Mesenteric fat pad (tissue), 1 donor: ENCODE data around the gene STARD3. TPM values are rescaled to one million over a fixed set of nuclear protein-coding genes. Genes with fewer than 3 reads are reported as not detected.

Experiments
- DNase-seq: peaks from one replicate; pipeline ENCODE4 v3.0.0-alpha.2; 2020; ENCODE audit warnings: low spot score
- total RNA-seq: library from RNA; stranded (reverse); fragmentation: NEBNext Ultra II Directional; extraction: Animal tissue kit (Norgen Biotek cat#: 25700); gene quantifications from one replicate; pipeline ENCODE4 v1.2.1, GENCODE V29; 2021
- donor health status: DM: yes; HTN: yes; CAD: no.

STARD3 gene
- total RNA-seq, 1 donor from 2014 or later: 49.2 TPM

DNA sequence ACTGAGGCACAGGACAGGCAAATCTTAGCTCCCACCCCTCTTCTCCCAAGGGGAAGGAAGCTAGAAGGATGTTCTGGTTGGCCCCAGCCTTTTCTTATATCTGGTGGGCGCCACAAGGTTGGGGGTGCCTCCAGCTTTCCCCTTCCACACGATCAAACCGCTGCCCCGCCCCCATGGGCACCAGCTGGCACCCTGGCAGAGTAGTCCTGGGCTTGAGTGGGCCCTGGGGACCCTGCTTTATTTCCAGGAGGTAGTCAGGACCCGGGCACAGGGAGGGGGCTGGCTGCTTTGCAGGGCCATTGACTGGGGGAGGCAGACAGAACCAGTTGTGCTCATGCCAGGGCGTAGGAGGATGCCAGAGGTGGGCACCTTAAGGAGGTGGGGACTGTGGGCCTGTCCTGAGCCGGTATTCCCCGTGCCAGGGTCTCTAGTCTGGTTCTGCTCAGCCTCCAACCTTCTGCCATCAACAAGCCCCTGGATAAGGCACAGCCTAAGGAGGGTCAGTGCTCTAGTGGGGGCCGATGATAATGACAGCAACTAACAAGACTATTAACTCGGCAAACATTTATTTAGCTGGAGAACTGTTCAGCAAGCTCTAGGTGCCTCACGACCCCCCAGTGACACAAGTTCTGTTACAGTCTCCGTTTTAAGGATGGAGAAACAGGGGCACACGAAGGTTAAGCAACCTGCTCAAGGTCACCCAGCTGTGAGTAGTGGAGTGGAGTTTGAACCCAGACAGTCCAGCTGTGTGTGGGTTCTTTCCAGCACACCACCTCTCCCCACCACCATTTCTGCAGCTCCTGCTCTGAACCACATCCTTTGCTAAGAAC, 17.8 kb upstream of the STARD3 start:
- DNase-seq: no peak

- DNase-seq: no peak
Measured at GRCh38 chr17:39619786-39620101, 17.2 kb upstream of the STARD3 start.

- DNase-seq: peak; percentile 96
Measured at GRCh38 chr17:39621523-39622379, 15.2 kb upstream of the STARD3 start.

- DNase-seq: no peak
Measured at GRCh38 chr17:39622380-39623006, 14.5 kb upstream of the STARD3 start.

- DNase-seq: peak; percentile 94
Measured at GRCh38 chr17:39623356-39623950, 13.5 kb upstream of the STARD3 start.

DNA sequence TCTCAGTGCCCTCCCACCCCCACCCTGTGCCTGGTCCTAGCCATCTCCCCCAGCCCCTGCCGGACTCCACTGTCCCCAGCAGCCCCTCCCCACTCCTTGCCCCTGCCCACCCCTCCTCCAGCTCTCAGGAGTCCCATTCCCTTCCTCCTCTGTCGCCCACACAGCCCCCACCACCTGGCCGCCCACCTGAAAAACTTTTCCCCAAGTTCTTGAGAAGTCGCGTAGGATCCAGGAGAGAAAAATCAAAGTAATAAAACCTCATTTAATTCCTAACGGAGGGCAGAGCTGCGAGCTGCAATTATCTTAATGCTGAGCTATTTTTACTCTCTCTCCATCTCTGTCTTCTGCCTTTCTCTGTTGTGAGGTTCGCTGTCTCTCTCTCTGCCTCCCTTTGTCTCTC, 12.6 kb upstream of the STARD3 start:
- no peak for DNase-seq

DNA sequence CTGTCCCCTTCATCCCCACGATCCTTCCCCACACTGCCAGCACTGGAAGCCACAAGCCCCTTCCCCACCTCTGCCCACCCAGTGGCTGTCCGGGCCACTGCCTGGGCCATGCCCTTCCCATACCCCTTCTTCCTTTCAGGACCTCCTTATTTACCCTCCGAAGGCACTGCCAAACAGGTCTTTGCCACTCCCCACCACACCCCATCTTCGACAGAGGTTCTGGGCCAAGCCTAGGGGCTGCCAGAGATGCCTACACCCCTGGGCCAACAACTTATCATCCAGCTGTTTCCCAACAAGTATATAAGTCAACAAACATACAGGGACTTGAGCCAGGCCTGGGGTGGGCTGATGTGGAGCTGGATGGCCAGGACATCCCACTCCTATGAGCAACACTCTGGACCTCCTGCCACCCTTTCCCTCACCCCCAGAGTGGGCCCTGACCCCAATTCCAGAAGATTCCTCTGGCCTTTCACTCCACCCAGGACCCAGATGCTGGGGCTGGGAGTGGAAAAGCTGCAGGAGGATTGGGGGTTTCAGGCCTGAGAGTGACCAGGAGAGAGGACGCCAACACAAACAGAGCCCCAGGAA, 11.7 kb upstream of the STARD3 start:
- no peak for DNase-seq

- DNase-seq: no peak
Measured at GRCh38 chr17:39626171-39627046, 10.5 kb upstream of the STARD3 start, which contains the start of gene PPP1R1B. Gene PPP1R1B (plus strand): TSS chr17:39626952. CDS start chr17:39627393, 441 bp downstream.

- no peak for DNase-seq
Measured at GRCh38 chr17:39627047-39627711, 9.8 kb upstream of the STARD3 start.

- DNase-seq: no peak
Measured at GRCh38 chr17:39627712-39628516, 9.0 kb upstream of the STARD3 start.

DNA sequence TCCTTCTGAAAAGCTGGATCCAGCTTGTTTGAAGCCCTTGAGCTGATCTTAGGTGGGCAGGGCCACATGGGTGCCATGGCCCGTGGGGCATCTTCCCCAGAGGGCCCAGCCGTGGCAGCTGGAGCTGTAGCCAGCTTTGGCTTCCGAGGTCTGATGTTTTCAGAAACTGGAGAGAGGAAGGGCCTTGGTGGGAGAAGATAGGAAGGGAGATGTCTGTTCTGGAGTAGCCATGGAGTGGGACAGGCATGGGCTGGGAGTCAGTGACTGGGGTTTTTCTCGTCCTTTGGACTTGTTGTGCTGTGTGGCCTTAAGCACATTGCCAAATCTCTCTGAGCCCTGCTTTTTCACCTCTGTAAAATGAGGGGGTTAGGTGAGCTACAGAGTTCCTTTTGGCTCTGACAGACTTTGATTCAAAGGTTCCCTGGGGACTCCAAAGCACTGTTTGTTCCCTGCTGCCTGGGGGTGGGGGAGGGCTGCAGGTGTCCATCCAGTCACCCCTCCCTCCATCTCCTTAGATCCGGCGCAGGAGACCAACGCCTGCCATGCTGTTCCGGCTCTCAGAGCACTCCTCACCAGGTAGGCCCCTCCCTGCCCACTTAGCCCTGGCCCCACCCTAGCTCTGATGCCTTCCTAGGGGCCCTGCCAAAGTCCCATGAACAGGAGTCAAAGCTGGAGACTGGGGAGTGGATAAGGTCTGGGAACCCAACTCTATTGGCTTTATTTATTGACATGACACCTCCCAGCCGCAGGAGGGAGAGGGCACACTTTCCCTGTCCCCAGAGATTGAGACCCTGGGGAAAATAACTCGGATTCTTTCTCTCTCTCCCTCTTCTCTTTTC, 8.1 kb upstream of the STARD3 start:
- no peak for DNase-seq

GRCh38 chr17:39629494-39629880, 7.5 kb upstream of the STARD3 start:
- DNase-seq: no peak

DNA sequence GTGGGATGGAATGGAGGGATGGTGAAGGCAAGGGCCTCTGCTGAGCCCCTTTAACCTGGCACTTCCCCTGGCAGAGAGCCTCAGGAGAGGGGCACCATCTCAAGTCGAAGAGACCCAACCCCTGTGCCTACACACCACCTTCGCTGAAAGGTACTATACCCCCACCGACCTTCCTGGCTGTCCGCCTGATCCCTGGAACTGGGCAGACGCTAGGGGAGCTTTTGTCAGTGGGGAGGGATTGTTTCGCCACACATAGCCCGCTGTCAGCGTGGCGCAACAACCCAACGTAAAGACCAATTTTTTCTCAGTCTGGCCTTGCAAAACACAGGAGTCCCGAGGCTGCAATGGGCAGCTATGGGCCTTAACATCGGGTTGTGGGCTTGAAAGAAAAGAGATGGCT, 7.0 kb upstream of the STARD3 start:
- DNase-seq: no peak

DNA sequence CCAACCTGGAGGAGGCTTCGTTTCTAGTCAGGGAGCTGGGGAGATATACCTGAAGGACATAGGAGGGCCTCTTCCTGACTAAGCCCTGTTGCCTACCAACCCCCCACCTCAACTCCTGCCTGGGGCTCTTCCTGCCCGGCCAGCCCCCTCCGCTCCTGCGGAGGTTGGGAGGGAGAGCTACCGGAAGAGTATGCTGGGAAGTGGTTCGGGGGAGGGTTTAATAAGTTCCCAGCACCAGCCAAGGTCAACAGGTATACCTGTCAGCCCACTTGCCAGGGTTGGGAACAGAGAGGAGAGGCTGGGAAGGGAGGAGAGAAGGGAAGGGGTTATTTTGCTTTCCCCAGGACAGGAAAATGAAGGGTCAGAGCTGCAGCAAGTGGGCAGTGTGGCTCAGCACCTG, 5.5 kb upstream of the STARD3 start:
- DNase-seq: no peak

DNA sequence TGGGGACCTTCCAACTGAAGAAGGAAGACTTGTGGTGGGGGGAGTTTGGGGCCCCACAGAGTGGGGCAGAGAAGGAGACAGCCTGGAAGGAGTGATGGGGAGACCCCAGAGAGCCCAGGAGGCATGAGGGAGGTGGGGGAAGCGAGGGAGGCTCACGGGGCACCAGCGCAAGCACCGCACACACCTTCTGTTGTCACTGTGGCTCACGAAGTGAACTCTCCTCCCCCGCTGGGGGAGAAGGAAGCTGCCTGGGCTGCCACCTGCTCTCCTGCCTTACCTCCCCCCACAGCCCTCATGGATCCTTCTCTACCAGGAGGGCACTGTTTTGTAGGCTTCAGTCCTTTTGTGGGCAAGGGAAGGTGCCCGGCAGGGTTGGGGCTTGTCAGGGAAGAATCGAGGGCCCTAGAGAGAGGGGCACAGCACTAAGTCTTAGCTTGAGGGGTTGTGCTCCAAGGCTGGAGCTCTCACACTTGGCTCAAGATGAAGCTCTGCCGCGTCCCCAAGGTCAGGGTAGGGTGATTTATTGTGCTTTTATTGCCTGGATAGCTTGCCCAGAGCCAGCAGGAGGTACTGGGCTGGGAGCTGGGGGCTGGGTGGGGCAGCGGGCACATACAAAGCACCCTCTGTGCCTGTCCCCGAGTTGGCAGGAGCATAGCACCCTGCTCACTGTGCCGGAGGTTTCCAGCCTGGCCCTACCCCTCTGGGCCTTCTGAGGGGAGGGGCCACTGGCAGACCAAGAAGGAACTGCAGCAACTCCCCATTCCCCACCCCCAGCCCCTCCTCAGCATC, 4.6 kb upstream of the STARD3 start:
- no peak for DNase-seq

DNA sequence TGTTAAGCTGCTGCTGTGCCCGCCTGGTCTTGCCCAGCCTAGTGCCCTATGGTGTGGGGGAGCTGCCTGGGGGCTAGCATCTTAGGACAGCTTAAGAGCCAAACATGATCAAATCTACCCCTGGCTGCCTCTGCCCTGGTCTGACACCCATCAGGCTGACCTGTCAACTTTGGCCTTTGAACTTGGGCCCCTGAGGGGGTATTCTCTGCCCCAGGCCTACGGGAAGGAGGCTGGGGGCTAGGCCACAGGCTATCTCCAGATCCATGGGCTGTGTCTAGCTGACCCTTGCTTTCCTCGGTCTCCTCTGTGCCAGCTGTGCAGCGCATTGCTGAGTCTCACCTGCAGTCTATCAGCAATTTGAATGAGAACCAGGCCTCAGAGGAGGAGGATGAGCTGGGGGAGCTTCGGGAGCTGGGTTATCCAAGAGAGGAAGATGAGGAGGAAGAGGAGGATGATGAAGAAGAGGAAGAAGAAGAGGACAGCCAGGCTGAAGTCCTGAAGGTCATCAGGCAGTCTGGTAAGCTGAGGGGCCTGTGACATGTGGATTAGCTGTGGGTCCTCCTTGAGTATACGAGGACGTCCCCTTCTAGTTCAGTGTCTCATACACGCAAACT, 3.3 kb upstream of the STARD3 start:
- DNase-seq: no peak
